ENCODE data around the gene RAD51D.
"Not testable (repeated sequence)": the region's sequence is repeated elsewhere in the genome, so short reads cannot be mapped to it uniquely, and the experiment has no call there.

RAD51D gene

GRCh38 chr17:35141681-35142466 lies 22.2 kb upstream of the RAD51D start, which contains the start of gene NLE1:
TSS of gene NLE1 (minus strand) at chr17:35142303. CDS start at chr17:35142275, 28 bp downstream.
- DNase-seq = peak; percentile 28

- no peak for DNase-seq
These were observed 18.6 kb upstream of the RAD51D start for GRCh38 chr17:35138218-35138617.

- no peak for DNase-seq
These were observed 15.7 kb upstream of the RAD51D start for GRCh38 chr17:35135322-35135721.

GRCh38 chr17:35132816-35133550 lies 13.3 kb upstream of the RAD51D start:
- no peak for DNase-seq

GRCh38 chr17:35132099-35132498 lies 12.4 kb upstream of the RAD51D start:
- DNase-seq = no peak

GRCh38 chr17:35130392-35130791 lies 10.7 kb upstream of the RAD51D start:
- DNase-seq = no peak

GRCh38 chr17:35129973-35130351 lies 10.3 kb upstream of the RAD51D start:
- no peak for DNase-seq

- DNase-seq = no peak
These were observed 9.7 kb upstream of the RAD51D start for GRCh38 chr17:35129154-35129972.

DNA sequence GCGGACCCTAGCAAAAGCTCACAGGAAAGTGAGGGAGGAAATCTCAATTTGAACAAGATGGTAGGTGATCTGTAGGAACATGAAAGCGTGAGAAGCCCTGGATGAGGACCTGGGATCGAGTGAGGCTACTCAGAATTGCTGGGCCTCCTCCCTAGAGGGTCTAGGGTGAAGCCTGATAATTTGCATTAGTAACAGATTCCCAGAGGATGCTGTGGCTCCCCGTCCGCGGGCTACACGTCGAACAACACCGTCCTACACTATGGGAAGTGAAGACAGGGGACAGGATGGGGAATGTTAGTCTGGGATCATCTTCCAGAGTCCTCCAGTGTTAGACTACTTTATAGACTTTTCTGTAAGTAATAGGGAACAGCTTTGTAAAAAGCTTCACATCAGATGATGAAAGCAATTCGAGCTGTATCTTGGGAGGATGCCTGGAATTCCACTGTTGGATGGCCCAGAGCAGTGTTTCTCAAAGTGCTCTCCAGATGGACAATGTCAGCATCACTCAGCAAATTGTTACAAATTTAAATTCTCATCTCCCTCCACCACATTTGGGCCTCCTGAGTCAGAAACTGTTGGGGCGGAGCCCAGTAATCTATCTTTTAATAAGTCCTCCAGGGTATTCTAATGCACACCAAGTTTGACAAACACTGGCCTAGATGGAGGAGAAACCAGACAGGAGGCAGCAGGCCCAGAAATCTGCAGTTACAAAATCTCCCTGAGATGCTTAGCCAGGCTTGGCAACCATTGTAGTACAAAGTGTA lies 8.3 kb upstream of the RAD51D start:
- no peak for DNase-seq

DNA sequence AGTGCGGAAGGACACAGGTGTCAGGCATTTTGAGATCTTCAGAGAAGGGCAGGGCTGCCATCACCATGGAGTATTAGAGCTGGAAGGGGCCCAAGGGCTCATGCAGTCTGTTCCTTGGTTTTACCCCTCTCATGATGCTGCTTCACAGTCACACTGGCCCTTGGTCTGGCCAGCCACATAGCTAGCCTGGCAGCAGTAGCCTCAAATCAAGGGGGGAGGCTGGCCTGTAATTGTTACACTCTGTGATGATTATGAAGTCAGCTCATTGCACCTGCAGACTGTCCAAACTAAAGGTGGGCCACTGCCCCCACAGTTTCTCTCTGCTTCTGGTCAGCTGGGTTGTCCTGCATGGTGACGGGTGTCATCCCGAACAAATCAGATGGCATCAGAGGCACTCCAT lies 1.7 kb upstream of the RAD51D start, which contains the start of gene FNDC8:
FNDC8 (plus strand) TSS at position 301 of the 400 bp plus-strand sequence; CDS start at position 380, 79 bp downstream.
- no peak for DNase-seq

- no peak for DNase-seq
These were observed 1.7 kb downstream of the RAD51D start for GRCh38 chr17:35117984-35118383.

DNA sequence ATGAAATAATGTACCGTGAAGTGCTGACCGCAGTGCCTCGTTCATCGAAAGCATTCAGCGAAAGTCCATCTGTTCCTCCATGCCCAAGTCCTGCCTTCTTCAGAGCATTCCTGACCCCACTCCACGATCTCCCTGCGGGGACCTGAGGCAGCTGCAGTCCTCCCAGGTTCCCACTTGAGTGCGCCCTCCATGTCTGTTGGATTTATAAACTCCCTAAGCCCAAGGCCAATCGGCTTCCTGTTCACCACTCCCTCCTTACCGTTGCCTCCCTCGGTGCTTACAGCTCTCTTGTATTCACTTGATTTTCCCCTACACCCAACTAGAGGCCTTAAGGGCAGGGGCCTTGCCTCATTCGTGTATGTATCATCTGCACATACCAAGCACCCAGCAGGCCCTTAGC lies 2.8 kb downstream of the RAD51D start:
- no peak for DNase-seq

GRCh38 chr17:35110791-35111190 lies 8.9 kb downstream of the RAD51D start:
- DNase-seq = not testable (repeated sequence)

GRCh38 chr17:35104844-35105450 lies 14.7 kb downstream of the RAD51D start:
- DNase-seq = no peak

- no peak for DNase-seq
These were observed 16.4 kb downstream of the RAD51D start for GRCh38 chr17:35103271-35103670.

DNA sequence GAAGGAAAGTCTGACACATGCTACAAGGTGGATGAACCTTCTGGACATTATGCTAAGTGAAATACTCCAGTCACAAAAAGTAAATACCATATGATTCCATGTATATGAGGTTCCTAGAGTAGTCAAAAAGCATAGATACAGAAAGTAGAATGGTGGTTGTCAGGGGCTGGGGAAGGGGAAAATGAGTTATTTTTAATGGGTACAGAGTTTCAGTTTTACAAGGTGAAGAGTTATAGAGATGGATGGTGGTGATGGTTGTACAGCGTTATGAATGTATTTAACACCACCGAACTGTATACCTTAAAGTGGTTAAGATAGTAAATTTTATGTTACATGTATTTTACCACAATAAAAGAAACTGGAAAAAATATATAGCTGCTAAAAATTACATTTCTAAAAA lies 17.9 kb downstream of the RAD51D start:
- DNase-seq = no peak

DNA sequence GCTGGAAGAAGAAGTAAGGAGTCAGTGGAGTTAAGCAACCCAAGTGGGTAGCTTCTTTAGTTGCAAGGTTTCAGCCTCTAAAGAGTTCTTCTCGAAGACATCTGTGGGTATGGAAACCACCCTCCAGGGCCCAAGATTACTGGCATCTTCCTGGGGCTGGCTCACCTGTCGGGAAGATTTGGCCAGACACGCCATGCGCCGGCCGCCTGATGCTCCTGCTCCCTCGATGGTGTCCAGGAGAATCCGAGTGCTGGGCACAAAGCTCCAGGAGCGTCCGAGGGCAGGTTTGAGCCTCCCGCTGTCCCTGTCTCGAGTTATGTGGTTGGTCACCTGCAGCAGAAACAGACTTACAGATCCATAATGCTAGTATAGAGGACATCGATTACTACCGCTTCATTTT lies 18.6 kb downstream of the RAD51D start:
- no peak for DNase-seq

DNA sequence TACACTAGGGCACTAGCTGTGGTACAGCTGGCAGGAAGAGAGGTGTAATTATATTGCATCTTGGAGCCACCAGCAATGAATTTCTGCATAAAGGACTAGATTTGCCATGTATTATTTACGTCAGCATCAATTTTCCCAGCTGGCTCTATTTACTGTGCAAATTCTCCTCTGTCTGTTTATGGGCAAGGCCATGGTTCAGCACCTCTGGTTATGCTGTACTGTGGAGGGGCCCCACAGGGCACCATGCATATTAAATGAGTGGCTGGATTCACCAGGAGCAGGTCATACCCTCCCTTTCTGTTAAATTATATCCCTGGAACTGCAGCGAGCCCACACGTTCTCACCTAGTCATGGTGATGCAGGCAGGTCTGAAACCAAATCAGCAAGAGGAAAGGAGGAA lies 19.8 kb downstream of the RAD51D start:
- DNase-seq = no peak

DNA sequence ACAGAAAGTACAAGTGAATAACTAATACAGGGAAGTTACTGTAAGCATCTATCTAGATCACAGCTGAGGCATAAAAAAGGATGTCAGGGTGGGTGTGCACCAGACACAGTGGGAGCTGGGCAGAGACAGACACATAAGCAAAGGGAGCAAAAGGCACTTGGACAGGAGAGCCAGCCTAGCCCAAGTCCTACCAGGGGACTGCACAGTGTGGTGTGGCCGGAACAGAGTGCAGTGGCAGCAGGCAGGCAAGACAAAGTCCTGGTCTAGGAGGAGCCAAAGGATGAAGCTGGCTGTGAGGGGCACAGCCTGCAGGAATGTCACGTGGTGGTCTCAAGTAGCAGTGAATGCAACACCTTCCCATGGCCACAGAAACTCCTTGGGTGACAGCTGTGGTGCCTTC lies 21.9 kb downstream of the RAD51D start:
- no peak for DNase-seq

- DNase-seq = no peak
These were observed 23.9 kb downstream of the RAD51D start for GRCh38 chr17:35095741-35096140.

- no peak for DNase-seq
These were observed 24.8 kb downstream of the RAD51D start for GRCh38 chr17:35094902-35095301.

DNA sequence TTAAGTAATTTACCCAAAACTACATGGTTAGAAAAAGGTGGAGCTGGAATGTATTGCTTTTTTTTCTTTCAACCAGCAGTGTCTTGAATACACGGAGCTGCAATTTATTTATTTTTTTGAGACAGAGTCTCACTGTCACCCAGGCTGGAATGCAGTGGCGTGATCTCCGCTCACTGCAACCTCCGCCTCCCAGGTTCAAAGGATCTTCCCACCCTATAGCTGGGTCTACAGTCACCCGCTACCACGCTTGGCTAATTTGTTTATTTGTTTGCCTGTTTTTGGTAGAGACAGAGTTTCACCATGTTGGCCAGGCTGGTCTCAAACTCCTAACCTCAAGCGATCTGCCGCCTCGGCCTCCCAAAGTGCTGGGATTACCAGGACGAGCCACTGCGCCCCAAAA lies 29.0 kb downstream of the RAD51D start:
- DNase-seq = not testable (repeated sequence)

All from NCI-H1105 (cell line).